Osteocyte (in vitro differentiated cells): Measurements from ENCODE around the gene SLC9A2. TPM values are rescaled to one million over a fixed set of nuclear protein-coding genes. Genes with fewer than 3 reads are reported as not detected.

Experiments
- DNase-seq: peaks from one replicate; pipeline ENCODE4 v3.0.0; 2021; ENCODE audit warnings: mixed read lengths; ENCODE audit not compliant: unreplicated experiment; ENCODE audit errors: extremely low spot score
- H3K27ac Mint-ChIP-seq: one replicate; pipeline ENCODE4 v1.8.0; 2021; ENCODE audit warnings: mild to moderate bottlenecking, mixed read lengths; ENCODE audit not compliant: unreplicated experiment
- H3K27me3 Mint-ChIP-seq: one replicate; pipeline ENCODE4 v1.8.0; 2021; ENCODE audit warnings: mixed read lengths; ENCODE audit not compliant: unreplicated experiment
- H3K36me3 Mint-ChIP-seq: one replicate; pipeline ENCODE4 v1.8.0; 2021; ENCODE audit warnings: mixed read lengths; ENCODE audit not compliant: unreplicated experiment
- H3K4me1 Mint-ChIP-seq: one replicate; pipeline ENCODE4 v1.8.0; 2021; ENCODE audit warnings: mixed read lengths; ENCODE audit not compliant: unreplicated experiment
- H3K4me3 Mint-ChIP-seq: one replicate; pipeline ENCODE4 v1.8.0; 2021; ENCODE audit warnings: mild to moderate bottlenecking, moderate library complexity, mixed read lengths; ENCODE audit not compliant: unreplicated experiment
- H3K9me3 Mint-ChIP-seq: one replicate; pipeline ENCODE4 v1.8.0; 2021; ENCODE audit warnings: mixed read lengths; ENCODE audit not compliant: unreplicated experiment
- total RNA-seq: library from RNA; stranded (reverse); gene quantifications from 2 replicates; pipeline ENCODE4 v1.2.1, GENCODE V29; 2021
- TF ChIP-seq, protein P1 (sequence below): fragments of 200-600 bp; sonication (generic); IDR thresholded peaks from 2 replicates; pipeline ENCODE4 v1.5.0; 2021; ENCODE audit warnings: antibody characterized with exemption, mild to moderate bottlenecking, moderate library complexity

SLC9A2 gene
- total RNA-seq, 1 donor from 2014 or later = not detected

DNA sequence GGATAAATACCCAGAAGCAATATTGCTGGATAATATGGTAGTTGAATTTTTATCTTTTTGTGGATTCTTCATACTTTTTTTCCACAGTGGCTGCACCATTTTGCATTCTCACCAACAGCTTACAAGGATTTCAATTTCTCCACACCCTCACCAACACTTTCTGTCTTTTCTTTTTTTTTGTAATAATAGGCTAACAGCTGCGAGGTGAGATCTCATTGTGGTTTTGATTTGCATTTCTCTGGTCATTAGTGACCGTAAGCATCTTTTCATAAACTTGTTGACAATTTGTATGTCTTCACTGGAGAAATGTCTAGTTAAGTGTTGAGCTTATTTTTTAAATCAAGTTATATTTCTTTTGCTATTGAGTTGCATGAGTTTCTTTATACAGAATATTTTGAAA lies 17.6 kb upstream of the SLC9A2 start:
- TF ChIP-seq, protein P1, sequence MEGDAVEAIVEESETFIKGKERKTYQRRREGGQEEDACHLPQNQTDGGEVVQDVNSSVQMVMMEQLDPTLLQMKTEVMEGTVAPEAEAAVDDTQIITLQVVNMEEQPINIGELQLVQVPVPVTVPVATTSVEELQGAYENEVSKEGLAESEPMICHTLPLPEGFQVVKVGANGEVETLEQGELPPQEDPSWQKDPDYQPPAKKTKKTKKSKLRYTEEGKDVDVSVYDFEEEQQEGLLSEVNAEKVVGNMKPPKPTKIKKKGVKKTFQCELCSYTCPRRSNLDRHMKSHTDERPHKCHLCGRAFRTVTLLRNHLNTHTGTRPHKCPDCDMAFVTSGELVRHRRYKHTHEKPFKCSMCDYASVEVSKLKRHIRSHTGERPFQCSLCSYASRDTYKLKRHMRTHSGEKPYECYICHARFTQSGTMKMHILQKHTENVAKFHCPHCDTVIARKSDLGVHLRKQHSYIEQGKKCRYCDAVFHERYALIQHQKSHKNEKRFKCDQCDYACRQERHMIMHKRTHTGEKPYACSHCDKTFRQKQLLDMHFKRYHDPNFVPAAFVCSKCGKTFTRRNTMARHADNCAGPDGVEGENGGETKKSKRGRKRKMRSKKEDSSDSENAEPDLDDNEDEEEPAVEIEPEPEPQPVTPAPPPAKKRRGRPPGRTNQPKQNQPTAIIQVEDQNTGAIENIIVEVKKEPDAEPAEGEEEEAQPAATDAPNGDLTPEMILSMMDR = no peak
- H3K36me3 Mint-ChIP-seq = no peaks in the 10 kb centered on the region
- DNase-seq = no peak
- H3K27me3 Mint-ChIP-seq = peaks cover 12% of the 10 kb centered on the region
- no peaks in the 10 kb centered on the region for H3K9me3 Mint-ChIP-seq
- H3K4me3 Mint-ChIP-seq = no peak overlapping the region
- no peaks in the 10 kb centered on the region for H3K4me1 Mint-ChIP-seq
- H3K27ac Mint-ChIP-seq = no peak overlapping the region

DNA sequence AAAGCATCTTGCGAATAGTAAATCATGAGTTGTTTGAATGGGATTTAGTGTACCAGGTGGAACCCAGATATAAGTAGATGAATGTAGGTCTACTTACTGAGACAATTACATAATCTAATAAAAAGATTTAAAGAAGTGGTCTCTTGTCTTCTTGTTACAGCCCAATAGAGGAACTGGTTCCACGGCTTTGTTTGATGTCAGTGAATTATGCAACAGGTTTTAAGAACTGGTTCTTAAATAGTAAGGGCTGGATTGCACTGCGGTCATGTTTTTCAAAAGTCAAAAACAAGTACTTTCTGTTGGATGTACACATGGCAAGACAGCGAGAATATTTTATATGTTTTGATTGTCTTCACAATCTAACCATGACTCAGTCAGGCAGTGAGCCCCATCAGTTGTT lies 15.4 kb upstream of the SLC9A2 start:
- Mint-ChIP-seq H3K4me3 (no peak overlapping the region), H3K27ac (no peak overlapping the region), H3K36me3 (no peaks in the 10 kb centered on the region), H3K4me1 (no peaks in the 10 kb centered on the region), H3K9me3 (no peaks in the 10 kb centered on the region), H3K27me3 (peaks cover 16% of the 10 kb centered on the region)
- DNase-seq = no peak
- TF ChIP-seq, protein P1 = no peak

DNA sequence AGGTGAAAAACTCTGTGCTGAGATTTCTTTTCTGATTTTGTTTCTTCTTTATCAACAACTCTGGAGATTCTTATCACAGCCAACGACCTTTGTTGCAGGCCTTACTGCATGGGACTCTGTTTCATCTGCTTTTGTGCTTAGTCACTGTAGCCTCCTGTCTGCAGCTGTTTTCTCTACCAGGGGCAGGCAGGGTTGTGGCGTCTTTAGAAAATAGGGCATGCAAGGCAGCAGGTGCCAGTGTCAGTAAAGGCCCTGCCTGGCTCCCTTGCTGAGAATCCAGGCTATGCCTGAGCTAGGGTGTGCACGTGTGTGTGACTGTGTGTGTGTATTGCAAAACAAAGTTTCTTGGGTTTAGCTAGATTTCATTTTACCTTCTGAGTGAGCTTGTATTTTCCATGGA lies 14.6 kb upstream of the SLC9A2 start:
- Mint-ChIP-seq H3K36me3 (no peaks in the 10 kb centered on the region), H3K4me1 (no peaks in the 10 kb centered on the region), H3K27ac (no peak overlapping the region), H3K27me3 (peaks cover 16% of the 10 kb centered on the region), H3K4me3 (no peak overlapping the region), H3K9me3 (no peaks in the 10 kb centered on the region)
- TF ChIP-seq, protein P1 = no peak
- no peak for DNase-seq

DNA sequence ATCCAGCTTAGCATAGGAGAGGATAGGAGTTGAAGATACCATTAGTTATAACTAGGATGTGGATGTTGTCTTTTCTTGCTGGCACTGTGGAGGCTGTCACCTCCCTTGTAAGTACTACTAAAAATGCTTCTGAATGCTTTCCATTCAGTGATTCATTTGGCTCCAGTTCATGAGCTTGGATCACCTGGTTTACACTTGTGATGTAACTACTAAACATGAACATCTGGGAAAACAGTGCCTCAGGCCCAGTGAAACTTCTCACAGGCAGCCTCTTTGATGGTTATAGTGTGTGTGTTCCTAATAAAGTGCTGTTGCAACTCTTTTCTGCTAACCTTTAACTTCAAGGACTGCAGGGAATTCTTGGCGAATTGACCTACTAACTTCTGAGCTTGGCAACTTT lies 13.0 kb upstream of the SLC9A2 start:
- Mint-ChIP-seq H3K27ac (no peak overlapping the region), H3K4me3 (no peak overlapping the region), H3K27me3 (peaks cover 16% of the 10 kb centered on the region), H3K36me3 (no peaks in the 10 kb centered on the region), H3K4me1 (no peaks in the 10 kb centered on the region), H3K9me3 (no peaks in the 10 kb centered on the region)
- TF ChIP-seq, protein P1 = no peak
- no peak for DNase-seq

DNA sequence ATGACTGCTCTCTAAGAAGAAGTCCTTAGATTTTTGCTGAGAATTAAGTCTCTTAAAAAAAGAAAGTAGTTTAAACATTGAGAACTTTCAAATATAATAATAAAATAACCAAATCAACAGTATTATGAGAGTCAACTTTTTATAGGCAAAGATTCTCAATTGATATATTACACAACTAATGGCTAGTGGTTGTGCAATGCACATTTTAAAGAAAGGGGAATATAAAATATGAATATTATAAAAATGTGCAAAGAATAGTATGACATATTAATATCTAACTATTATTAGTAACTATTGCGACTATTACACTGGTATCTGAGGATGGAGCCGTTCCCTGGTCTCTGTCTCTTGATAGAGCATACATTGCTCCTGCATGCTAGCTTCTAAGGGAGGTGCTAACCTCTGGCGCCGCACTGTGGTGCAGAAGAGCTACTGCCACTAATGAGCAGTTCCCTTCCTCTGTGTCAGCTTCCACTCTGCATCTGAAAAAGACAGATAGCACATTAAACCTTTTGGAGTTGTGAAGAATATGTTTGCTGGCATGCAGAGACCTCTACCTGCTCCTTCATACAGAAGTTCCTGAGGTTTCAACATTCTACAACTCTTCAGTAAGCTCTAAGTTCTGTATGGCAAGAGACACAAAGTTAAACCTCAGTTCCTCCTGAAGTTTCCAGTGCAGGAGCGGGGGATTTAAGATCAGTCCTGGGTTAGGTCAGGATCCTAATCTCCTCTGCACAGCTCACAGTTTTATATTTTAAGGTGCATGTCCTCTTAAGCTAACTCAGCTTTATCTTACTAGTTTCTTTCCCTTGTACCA lies 3.5 kb upstream of the SLC9A2 start:
- no peak for DNase-seq
- H3K27ac Mint-ChIP-seq = no peak overlapping the region
- no peaks in the 10 kb centered on the region for H3K36me3 Mint-ChIP-seq
- H3K4me1 Mint-ChIP-seq = peaks cover 8% of the 10 kb centered on the region
- TF ChIP-seq, protein P1 = peak; percentile 89
- H3K27me3 Mint-ChIP-seq = peaks cover 60% of the 10 kb centered on the region
- H3K4me3 Mint-ChIP-seq = no peak overlapping the region
- H3K9me3 Mint-ChIP-seq = no peaks in the 10 kb centered on the region
